GM18858 (cell line): ENCODE data around the gene SDF4.
"Not testable (repeated sequence)": the region's sequence is repeated elsewhere in the genome, so short reads cannot be mapped to it uniquely, and the experiment has no call there.

Experiments used
- ATAC-seq: cut with Tn5 transposase; IDR thresholded peaks from one replicate; pipeline ENCODE4 v1.9.1; 2021; ENCODE audit not compliant: unreplicated experiment

Gene SDF4

DNA sequence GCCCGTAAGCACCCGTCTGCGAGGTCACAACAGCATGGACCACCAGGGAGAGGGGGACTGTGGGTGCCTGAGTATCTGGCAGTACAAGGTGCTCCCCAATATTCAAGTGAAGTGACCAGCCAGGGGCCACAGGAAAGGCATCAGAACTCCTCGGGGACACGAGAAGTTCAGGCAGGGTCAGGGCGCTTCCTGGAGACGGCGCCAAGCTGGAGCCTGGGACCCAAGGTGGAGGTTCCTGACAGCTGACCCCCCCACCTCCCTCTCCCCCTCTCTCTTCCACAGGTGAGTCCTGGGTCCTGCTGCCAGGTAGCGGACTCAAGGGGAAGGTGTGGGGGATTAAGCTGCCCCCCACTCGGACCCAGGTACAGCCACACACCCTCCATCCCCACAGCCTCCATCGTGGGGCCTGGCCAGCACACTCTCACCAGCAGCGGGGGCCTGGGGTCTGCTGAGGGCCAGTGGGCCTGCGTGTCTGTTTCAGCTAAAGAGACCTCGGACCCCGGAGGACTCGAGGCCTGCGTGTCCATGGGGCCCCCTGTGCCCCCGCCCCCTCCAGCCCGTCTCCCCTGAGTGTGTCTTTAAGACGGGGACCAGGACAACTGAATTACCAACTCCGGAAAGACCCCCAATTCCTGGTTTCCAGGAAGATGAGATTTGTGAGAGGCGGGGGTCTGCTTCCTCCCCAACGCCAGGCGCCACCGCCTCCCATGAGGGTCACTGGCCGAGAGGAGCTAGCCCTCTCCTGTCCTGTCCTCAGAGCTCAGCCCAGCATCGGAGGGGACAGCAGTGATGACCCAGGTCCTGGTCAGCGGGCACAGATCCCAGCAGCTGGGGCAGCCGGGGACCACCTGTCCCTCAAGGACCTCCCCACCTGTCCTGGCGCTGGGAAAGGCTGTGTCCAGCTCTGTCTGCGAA lies 31.6 kb downstream of the SDF4 start:
- ATAC-seq, result no peak

DNA sequence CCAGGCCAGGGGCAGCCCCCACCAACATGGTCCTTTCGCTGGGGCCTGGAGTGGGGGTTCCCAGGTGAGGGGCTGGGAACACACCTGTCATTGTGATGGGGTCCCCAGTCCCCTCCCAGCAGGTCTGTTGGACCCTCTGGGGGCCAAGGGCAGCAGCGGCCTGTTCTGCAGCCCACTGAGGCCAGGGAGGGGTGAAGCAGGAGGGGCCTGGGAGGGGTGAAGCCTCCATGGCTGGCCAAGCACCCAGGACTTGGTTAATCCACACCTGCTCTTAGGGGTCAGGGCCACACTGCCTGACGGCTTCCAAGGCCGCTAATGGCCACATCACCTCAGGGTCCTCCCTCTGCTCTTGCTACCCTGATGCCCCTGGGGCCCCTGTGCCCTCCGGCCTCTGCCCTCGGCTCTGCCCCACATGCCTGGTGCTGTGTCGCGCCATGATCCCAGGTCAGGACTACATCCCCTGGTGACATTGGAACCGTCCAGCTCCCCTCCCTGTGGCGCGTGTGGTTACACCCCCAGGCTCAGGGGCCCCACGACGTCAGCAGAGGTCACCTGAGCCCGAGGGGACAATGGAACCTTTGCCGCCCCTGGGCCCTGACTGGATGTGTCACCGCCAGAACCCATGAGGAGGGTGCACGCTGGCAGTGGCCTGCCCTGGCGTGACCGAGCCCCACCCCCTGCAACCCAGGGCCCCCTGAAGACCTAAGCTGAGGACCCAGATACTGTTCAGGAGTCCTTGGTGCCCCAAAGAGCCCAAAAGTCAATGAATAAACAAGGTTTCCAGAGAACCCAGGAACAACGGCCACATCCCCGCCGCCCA lies 32.5 kb downstream of the SDF4 start:
- ATAC-seq, result no peak

DNA sequence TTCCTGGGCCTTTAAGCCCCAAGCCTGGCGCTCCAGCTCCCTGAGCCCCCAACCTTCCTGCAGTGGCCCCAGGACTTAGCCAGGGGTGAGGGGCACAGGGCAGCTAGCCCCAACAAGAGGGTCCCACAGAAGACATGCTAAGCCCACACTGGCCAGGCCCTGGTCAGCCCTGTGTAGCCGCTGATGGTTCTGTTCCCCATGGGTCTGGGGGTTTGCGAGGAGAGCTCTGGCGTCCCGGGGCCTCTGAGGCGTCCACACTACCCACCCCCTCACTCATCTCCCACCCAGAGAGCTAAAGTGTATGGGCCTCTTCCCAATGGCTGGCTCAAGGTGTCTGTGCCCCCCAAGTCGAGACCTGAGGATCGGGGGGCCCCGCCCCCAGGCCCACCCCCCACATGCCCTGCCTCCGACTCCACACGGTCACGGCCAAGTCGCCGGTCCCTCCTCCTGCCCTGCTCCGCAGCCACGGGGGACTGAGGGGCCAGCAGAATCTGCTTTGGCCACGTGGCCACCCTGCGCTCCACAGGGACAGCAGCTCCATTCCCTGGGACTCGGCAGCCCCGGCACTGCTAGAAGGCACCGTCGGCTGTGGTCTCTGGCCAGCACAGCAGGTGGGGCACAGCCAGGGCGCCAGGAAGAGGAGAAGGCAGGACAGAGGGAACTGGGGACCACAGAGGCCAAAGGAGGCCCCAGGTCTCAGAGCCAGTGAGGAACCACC lies 33.2 kb downstream of the SDF4 start:
- no peak for ATAC-seq

DNA sequence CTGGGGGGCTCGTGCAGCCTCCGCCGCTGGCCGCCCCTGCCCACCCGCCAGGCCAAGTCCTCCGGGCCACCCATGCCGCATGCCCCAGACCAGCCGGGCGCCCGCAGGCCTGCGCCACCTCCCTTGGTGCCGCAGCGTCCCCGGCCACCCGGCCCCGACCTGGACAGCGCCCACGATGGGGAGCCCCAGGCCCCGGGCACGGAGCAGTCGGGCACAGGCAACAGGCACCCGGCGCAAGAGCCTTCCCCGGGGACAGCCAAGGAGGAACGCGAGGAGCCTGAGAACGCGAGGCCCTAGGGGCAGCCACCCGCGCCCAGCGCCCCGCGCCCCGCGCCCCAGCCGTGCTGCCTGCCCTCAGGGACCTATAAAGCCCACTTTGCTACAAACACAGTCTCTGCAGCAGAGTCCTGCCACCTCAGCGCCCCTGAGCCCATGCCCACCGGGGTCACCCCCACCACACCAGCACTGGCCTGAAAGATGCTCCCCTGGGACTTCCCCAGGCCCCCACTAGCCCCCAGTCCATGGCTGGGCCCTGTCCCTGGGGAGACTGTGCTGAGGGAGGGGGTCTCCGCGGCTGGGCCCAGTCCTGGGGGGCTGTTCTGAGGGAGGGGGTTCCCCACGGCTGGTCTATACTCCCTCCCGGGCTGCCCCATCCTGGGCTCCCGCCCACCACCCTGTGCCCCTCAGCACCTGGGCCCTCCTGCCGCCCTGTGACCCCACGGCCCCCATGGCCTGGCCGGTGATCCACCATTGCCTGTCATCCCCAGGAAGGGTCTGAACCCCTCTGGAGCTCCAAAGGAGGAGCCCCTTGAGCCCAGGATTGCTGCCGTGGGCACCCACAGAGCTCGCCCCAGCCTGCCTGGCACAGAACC lies 34.0 kb downstream of the SDF4 start:
- ATAC-seq, result no peak

DNA sequence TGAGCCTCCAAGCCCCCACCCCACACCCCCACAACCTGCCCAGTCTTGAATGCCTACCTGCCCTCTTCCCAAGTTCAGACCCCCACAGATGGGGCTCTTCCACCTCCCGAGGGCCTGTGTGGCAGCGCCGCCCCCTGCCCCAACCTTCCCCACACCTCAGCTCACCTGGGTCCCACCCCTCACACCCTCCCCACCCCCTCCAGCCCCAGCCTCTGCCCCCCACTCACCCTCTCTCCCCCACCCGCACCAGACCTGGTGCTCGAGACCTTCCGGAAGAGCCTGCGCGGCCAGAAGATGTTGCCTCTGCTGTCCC lies 34.7 kb downstream of the SDF4 start:
- no peak for ATAC-seq

DNA sequence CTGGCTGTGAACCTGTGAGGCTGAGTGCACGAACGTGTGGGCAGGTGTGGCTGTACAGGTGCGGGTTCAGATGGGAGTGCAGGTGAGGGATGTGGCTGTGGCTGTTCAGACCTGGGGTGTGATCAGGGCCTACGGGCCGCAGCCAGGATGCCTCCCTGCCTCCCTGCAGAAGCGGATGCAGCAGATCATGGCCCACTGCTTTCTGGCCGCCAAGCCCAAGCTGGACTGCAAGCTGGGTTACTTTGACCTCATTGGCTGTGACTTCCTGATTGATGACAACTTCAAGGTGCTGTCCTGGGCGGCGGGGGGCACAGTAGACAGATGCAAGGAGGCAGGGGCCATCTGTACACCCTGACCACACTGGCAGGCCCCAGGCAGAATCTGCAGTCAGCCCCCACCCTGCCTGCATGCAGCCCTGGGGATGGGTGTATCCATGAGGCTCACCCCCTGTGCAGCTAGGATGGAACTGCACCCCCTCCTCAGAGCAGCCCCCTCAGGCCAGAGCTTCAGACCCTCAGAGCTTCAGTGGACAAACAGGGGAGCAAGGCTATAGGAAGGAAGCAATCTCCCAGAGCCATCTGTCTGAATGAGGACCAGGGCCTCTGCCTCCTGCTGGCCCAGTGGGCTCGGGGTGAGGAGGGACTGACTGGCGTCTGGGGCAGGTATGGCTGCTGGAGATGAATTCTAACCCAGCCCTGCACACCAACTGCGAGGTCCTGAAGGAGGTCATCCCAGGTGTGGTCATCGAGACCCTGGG lies 35.2 kb downstream of the SDF4 start:
- no peak for ATAC-seq

DNA sequence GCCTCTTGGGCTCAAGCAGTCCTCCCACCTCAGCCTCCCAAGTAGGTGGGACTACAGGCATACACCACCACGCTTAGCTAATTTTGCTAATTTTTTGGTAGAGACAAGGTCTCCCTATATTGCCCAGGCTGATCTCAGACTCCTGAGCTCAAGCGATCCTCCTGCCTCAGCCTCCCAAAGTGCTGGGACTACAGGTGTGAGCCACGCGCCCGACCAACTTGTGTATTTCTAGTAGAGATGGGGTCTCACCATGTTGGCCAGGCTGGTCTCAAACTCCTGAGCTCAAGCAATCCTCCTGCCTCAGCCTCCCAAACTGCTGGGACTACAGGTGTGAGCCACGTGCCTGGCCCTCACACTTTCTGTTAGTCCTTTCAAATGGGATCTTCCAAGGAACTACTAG lies 36.1 kb downstream of the SDF4 start:
- not testable (repeated sequence) for ATAC-seq

DNA sequence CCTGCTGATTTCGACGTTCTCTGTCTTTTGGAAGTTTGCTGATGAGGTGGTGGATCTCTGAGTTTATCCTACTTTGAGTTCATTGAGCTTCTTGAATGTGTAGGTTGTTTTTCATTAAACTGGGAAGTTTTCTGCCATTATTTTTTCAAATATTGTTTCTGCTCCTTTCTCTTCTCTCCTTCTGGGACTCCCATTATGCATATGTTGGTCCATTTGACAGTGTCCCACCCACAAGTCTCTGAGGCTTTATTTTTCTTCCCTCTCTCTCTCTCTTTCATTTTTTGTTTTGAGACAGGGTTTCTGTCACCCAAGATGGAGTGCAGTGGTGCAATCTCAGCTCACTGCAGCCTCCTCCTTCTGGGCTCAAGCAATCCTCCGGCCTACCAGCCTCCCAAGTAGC lies 37.1 kb downstream of the SDF4 start:
- no peak for ATAC-seq

DNA sequence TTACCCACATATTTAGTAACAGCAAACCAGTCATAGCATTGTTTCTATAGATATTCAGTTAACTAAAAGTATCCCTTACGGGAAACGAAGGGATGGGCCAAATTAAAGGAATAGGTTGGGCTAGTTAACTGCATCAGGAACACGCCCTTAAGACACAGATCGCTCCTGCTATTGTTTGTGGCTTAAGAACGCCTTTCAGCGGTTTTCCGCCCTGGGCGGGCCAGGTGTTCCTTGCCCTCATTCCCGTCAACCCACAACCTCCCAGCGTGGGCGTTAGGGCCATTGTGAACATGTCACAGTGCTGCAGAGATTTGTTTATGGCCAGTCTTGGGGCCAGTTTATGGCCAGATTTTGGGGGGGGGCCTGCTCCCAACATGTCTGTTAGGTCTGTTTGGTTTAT lies 40.1 kb downstream of the SDF4 start:
- ATAC-seq, result no peak

DNA sequence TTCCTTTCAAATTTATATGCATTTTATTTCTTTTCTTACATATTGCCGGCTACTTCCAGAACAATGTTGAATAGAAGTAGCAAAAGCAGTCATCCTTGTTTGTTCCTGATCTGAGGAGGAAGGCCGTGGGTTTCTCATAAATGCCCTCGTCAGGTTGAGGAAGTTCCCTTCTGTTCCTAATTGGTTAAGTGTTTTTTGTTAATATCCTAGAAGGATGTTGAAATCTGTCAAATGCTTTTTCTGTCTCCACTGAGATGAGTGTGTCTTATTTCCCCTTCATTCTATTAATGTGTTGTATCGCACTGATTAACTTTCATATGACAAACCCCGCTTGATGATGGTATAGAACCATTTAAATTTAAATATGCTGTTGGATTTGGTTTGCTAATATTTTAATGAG lies 42.7 kb downstream of the SDF4 start:
- ATAC-seq, result no peak

DNA sequence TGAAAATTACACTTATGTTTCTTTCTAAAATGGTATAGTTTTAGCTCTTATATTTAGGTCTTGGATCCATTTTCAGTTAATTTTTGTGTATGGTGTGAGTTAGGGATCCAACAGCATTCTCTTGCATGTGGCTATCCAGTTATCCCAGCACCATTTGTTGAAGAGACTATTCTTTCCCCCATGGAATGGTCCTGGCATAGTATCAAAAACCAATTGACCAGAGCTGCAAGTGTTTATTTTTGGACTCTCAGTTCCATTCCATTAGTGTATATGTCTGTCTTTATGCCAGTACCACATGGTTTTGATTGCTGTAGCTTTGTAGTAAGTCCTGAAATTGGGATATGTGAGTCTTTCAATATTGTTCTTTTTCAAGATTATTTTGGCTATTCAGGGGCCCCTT lies 43.9 kb downstream of the SDF4 start:
- no peak for ATAC-seq

DNA sequence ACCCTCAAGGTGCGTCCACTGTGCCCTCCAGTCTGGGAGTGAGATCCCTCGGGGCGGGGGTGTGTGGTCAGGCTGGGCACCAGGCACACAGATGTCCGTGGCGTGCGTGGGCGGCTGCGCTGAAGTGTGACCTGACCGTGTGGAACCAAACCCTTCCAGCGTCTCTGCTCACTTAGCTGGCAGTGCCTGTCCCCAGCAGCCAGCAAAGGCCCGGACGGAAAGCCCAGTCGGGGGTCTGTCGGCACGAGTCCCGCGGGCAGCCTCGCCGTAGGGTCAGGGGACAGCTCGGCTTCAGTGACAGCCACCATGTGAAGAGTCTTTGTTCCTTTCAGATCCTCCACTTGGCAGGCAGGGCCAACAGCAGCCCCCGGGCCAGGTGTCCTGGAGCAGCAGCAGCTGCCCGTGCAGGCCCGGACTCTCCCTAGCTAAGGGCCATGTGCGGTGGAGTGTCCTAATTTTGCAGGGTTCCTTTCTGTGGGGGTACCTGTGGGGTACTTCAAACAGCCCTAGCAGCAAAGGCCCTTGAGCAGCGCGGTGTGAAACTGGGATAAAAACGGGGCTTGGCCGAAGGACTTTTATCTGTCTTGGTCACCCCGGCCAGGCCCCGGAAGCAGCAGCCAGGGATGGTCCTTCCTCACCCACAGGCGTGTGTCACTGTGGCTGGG lies 46.6 kb downstream of the SDF4 start:
- no peak for ATAC-seq

DNA sequence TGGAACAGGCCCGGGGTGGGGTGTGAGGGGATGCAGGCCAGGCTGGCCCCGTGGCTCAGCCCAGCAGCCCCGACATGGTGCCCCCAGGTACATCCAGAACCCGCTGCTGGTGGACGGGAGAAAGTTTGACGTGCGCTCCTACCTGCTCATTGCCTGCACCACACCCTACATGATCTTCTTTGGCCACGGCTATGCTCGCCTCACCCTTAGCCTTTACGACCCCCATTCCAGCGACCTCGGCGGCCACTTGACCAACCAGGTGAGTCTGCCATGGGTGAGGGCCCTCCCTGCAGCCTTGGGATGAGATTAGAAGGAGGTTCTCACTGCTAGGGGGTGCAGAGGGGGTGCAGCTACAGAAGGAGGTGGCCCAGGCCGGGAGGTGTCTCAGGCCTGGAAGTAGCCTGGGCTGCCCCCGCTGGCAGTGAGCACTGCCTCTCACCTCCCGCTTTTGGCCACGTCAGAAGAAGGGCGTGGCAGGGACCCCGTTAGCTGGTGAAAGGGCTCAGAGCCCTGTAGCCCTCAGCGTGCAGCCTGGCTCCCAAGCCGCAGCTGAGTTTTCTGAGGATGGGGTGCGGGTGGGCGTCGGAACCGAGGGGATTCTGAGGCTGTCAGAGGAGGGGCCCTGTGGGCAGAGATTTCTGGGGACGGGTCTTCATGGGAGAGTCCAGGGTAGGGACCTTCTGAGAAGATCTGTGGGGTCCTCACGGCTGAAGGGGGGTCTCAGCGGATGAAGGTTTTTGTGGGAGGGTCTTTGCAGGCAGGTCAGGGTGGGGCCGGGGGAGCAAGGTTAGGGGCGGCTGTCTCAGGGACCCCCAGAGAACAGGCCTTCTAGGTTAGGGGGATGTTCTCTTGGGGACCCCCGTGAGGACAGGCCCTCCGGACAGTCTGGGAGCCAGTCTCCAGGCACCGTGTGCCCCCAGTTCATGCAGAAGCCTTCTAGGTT lies 47.7 kb downstream of the SDF4 start:
- ATAC-seq, result no peak

DNA sequence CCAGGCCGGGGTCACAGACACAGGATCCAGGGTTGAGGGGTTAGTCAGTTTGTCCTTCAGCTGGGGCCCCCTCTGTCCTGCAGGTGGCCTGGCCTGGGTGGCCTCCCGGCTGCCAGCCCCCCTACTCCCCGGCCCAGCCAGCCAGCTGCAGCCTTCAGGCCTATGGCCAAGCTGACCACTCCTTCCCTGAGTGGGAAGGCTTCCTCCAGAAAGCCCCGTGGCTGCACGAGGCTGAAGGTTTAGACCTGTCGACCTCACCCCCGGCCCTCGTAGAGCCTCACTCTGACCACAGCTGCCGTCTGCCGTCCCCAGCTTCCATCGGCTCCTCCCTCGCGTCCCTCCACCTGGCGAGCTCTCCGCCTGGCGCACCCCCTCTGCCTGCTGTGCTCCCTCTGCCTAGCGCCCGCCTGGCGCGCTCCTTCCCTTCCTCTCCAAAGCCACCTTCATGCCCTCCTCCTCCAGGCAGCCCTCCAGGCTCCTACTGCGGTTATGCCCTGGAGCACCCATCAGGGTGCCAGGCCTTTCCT lies 48.5 kb downstream of the SDF4 start:
- no peak for ATAC-seq

DNA sequence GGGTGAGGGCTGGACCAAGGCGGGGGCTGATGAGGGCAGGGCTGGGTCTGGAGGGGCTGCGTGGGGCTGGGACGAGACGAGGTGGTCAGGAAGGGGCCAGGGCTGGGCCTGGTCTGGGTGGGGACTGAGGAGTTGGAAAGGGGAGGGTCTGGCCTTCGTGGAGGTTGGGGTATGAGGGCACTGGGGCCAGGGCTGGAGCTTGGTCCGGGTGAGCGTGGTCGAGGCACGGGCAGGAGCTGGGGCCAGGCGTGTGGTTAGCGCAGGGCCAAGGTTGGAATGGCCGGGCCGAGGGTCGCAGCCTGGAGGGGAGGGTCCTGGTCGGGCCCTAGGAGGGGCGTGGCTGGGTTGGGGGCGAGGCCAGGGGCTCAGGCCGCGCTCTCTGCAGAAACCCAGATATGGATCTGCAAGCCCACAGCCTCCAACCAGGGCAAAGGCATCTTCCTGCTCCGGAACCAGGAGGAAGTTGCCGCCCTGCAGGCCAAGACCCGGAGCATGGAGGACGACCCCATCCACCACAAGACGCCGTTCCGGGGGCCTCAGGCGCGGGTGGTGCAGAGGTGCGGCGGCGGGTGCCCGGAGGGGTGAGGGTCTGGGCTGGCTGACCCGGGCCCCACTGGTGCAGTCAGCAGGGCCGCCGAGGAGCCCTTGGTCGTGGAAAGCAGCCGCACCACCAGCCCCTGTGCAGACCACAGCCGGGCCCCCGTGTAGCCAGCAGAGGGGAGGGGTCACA lies 49.1 kb downstream of the SDF4 start:
- no peak for ATAC-seq

DNA sequence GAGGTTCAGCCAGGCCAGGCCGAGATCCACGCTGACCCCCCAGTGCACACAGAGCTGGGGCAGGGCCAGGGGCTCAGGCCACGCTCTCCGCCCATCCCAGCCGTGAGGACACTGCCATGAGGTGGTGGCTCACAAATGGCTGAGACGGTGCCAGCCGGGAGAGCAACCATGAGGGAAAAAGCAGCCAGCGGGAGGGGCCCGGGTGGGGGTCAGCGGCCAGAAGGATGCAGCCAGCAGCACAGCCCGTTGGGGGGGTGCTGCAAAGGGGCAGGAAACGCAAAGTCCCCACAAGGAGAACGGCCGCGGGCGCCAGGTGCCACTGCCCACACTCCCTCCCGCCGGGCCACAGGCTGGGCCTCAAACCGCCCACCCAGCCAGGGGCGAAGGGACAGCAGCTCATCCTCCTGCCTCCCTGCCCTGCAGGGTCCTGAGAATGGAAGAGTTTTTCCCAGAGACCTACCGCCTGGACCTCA lies 49.8 kb downstream of the SDF4 start:
- ATAC-seq, result no peak
